Esophagus squamous epithelium (tissue), 4 donors: ENCODE measurements around the gene CECR2.

Experiments used
- CTCF ChIP-seq, 6 experiments: fragments of 450-650 bp in 4 of 6; fragments of 200-600 bp in 2 of 6; sonication (generic) in 2 of 6; IDR thresholded peaks; one replicate each; pipeline ENCODE4 v1.5.1; 2016 to 2019; ENCODE audit warnings: antibody characterized with exemption in 6 of 6, mild to moderate bottlenecking in 4 of 6, moderate library complexity in 4 of 6
- POLR2A ChIP-seq, 4 donors: fragments of 450-650 bp; IDR thresholded peaks; one replicate each; pipeline ENCODE4 v1.6.1; 2017; ENCODE audit warnings: antibody characterized with exemption in 4 of 4, mild to moderate bottlenecking in 4 of 4, moderate library complexity in 3 of 4

DNA sequence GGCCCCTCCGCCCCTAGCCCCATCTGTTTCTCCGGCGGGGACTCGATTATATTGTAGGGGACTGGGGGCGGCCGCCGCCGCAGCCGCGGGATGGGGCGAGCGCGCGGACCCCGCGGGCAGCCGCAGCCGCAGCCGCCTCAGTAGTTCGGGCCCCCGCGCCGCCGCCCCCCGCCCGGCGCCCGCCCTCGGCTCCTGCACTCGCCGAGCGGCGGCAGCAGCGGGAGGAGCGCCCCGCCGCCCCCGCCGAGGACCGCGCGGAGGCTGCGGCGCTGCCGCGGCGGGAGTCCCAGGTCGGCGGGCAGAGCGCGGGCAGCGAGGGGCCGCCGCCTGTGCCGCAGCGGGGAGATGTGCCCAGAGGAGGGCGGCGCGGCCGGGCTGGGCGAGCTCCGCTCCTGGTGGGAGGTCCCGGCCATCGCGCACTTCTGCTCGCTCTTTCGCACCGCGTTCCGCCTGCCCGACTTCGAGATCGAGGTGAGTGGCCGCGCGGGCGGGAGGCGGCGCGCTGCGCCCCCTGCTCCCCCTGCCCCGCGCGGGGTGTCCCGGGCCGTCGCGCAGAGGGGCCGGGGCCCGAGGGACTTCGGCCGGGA lies at the start of gene CECR2:
- TF ChIP-seq CTCF (IDR thresholded peaks at IDR 0.05) (no peak), POLR2A (IDR thresholded peaks at IDR 0.05) (no peak)
